ENCODE results near the gene CCDC70. TPM values are rescaled to one million over a fixed set of nuclear protein-coding genes. Genes with fewer than 3 reads are reported as not detected.

CCDC70 gene
- total RNA-seq, 1 donor from 2014 or later, result not detected

- H3K9me3 Mint-ChIP-seq (ENCODE audit: unreplicated experiment), result no peaks in the 10 kb centered on the region
- no peak for DNase-seq (ENCODE audit: extremely low spot score, unreplicated experiment)
- H3K36me3 Mint-ChIP-seq (ENCODE audit: unreplicated experiment), result no peaks in the 10 kb centered on the region
- no peak overlapping the region for H3K4me3 Mint-ChIP-seq (ENCODE audit: unreplicated experiment)
- H3K27me3 Mint-ChIP-seq (ENCODE audit: unreplicated experiment), result peaks cover 9% of the 10 kb centered on the region
- H3K27ac Mint-ChIP-seq (ENCODE audit: unreplicated experiment), result no peak overlapping the region
- peaks cover 9% of the 10 kb centered on the region for H3K4me1 Mint-ChIP-seq (ENCODE audit: unreplicated experiment)
- no peak for TF ChIP-seq CTCF (IDR thresholded peaks at IDR 0.05)
These were observed 18.2 kb upstream of the CCDC70 start for GRCh38 chr13:51843529-51843928.

- Mint-ChIP-seq H3K27me3 (ENCODE audit: unreplicated experiment) (peaks cover 9% of the 10 kb centered on the region), H3K4me1 (ENCODE audit: unreplicated experiment) (peaks cover 15% of the 10 kb centered on the region), H3K4me3 (ENCODE audit: unreplicated experiment) (no peak within 1 kb of the TSS), H3K27ac (ENCODE audit: unreplicated experiment) (no peak within 1 kb of the TSS), H3K36me3 (ENCODE audit: unreplicated experiment) (no peaks in the 10 kb centered on the region), H3K9me3 (ENCODE audit: unreplicated experiment) (no peaks in the 10 kb centered on the region)
- DNase-seq (ENCODE audit: extremely low spot score, unreplicated experiment), result peak; percentile 87
- TF ChIP-seq CTCF (IDR thresholded peaks at IDR 0.05), result peak; percentile 76
These were observed 16.8 kb upstream of the CCDC70 start, which contains the start of gene TMEM272 for GRCh38 chr13:51844862-51845573. Gene TMEM272 (minus strand): TSS chr13:51845177. CDS start chr13:51838530, 6,647 bp downstream.

DNA sequence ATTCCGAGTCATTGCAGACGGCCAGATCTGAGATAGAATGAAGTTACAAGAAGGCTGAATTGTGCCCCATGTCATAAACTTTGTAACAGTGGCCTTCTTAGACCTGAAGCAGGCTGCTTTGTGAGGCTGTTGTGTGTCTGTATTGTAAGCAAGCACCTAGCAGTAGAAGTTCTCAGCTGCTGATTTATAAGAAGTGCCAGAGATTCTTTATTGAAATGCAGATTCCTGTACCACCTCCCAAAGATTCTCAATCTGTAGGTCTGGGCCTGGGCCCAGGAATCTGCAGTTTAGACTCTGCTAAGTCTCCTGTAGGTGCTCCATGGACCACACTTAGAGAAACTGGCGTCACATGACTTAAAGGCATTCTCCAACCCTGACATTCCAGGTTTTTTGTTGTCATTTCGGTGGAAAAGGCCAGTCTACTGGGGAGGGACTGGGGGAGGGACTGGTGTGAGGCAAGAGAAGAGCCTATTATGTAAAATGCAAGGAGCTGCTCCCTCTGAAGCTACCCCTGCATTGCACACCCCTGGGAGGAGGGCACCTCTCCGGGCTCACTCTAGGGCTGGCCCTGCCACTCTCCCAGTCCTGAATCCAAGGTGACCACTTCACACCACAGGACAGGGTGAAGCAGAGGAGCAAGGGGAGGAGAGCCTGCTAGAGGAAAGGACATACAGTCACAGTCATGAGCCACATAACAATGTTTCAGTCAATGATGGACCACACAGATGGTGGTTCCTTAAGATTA, 16.0 kb upstream of the CCDC70 start:
- no peak for TF ChIP-seq CTCF (IDR thresholded peaks at IDR 0.05)
- Mint-ChIP-seq H3K36me3 (ENCODE audit: unreplicated experiment) (no peaks in the 10 kb centered on the region), H3K27ac (ENCODE audit: unreplicated experiment) (no peak overlapping the region), H3K27me3 (ENCODE audit: unreplicated experiment) (peaks cover 9% of the 10 kb centered on the region), H3K4me1 (ENCODE audit: unreplicated experiment) (peaks cover 15% of the 10 kb centered on the region), H3K4me3 (ENCODE audit: unreplicated experiment) (no peak overlapping the region), H3K9me3 (ENCODE audit: unreplicated experiment) (no peaks in the 10 kb centered on the region)
- DNase-seq (ENCODE audit: extremely low spot score, unreplicated experiment), result peak; percentile 78

- Mint-ChIP-seq H3K27me3 (ENCODE audit: unreplicated experiment) (peaks cover 6% of the 10 kb centered on the region), H3K9me3 (ENCODE audit: unreplicated experiment) (no peaks in the 10 kb centered on the region), H3K4me1 (ENCODE audit: unreplicated experiment) (peaks cover 15% of the 10 kb centered on the region), H3K27ac (ENCODE audit: unreplicated experiment) (no peak overlapping the region), H3K4me3 (ENCODE audit: unreplicated experiment) (no peak overlapping the region), H3K36me3 (ENCODE audit: unreplicated experiment) (no peaks in the 10 kb centered on the region)
- no peak for TF ChIP-seq CTCF (IDR thresholded peaks at IDR 0.05)
- no peak for DNase-seq (ENCODE audit: extremely low spot score, unreplicated experiment)
These were observed 15.0 kb upstream of the CCDC70 start for GRCh38 chr13:51846756-51847155.

GRCh38 chr13:51848674-51849073, 13.1 kb upstream of the CCDC70 start:
- Mint-ChIP-seq H3K27me3 (ENCODE audit: unreplicated experiment) (peaks cover 3% of the 10 kb centered on the region), H3K36me3 (ENCODE audit: unreplicated experiment) (no peaks in the 10 kb centered on the region), H3K4me1 (ENCODE audit: unreplicated experiment) (peaks cover 15% of the 10 kb centered on the region), H3K27ac (ENCODE audit: unreplicated experiment) (no peak overlapping the region), H3K4me3 (ENCODE audit: unreplicated experiment) (no peak overlapping the region), H3K9me3 (ENCODE audit: unreplicated experiment) (no peaks in the 10 kb centered on the region)
- TF ChIP-seq CTCF (IDR thresholded peaks at IDR 0.05), result no peak
- no peak for DNase-seq (ENCODE audit: extremely low spot score, unreplicated experiment)

Measured in osteocyte (in vitro differentiated cells).